Transverse colon (tissue), 4 donors: ENCODE measurements around the gene FUS. TPM values are rescaled to one million over a fixed set of nuclear protein-coding genes. Genes with fewer than 3 reads are reported as not detected.

Experiments
- DNase-seq: peaks from one replicate; pipeline ENCODE4 v3.0.0-alpha.2; 2019
- H3K27ac ChIP-seq, 4 donors: fragments of 200-600 bp; sonication (generic); 2 replicates each; pipeline ENCODE4 v1.5.1; 2016 to 2018; ENCODE audit warnings: inconsistent platforms in 4 of 4
- H3K27me3 ChIP-seq: fragments of 200-600 bp; sonication (generic); 2 replicates; pipeline ENCODE4 v1.5.1; 2017; ENCODE audit warnings: inconsistent platforms
- H3K36me3 ChIP-seq, 4 donors: fragments of 200-600 bp; sonication (generic); 2 replicates each; pipeline ENCODE4 v1.5.1; 2017 to 2019; ENCODE audit warnings: inconsistent platforms in 4 of 4
- H3K4me1 ChIP-seq, 4 donors: fragments of 200-600 bp; sonication (generic); 2 replicates each; pipeline ENCODE4 v1.5.1; 2017 to 2020; ENCODE audit warnings: inconsistent platforms in 4 of 4
- H3K4me3 ChIP-seq, 4 donors: fragments of 200-600 bp; sonication (generic); 1 replicate in 1 of 4; 2 replicates in 3 of 4; pipeline versions ENCODE4 v1.5.1 to v1.6.1; 2017 to 2019; ENCODE audit warnings: inconsistent platforms in 4 of 4
- H3K9me3 ChIP-seq, 2 donors: fragments of 200-600 bp; sonication (generic); 2 replicates each; pipeline ENCODE4 v1.5.1; 2017 to 2019; ENCODE audit warnings: inconsistent platforms in 2 of 2
- EP300 ChIP-seq: sonication (generic); formaldehyde crosslinking; IDR thresholded peaks from one replicate; pipeline ENCODE4 v1.6.1; 2017; ENCODE audit warnings: antibody characterized with exemption, low read depth
- POLR2A ChIP-seq: fragments of 450-650 bp; IDR thresholded peaks from one replicate; pipeline ENCODE4 v1.6.1; 2016; ENCODE audit warnings: antibody characterized with exemption, mild to moderate bottlenecking, moderate library complexity
- POLR2AphosphoS5 ChIP-seq, 3 donors: sonication (generic); formaldehyde crosslinking; IDR thresholded peaks; one replicate each; pipeline ENCODE4 v1.6.1; 2016; ENCODE audit warnings: antibody characterized with exemption in 3 of 3
- WGBS, 2 donors: methylation state at CpG; one replicate each; pipeline ENCODE4 v1.1.5; 2018; ENCODE audit warnings: low coverage in 1 of 2; 5-methylcytosine and 5-hydroxymethylcytosine counted together
- in situ Hi-C, 4 donors: fragments of 200-750 bp; cut with MboI; loops; one replicate each; pipeline versions ENCODE4 v1.15.0 to v1.15.1; 2017; ENCODE audit warnings: low sequenced_read_pairs in 3 of 4, low pct_ligation_motif_present in 1 of 4, low pct_unique_long_range_greater_than_20kb in 1 of 4
- intact Hi-C: fragments of 100-400 bp; cut with DNase I; formaldehyde crosslinking; loops from one replicate; pipeline ENCODE4 v1.15.1; 2023; ENCODE audit warnings: low total_unique reads
- total RNA-seq, 4 donors: library from RNA; depleted of rRNA; stranded (reverse); fragments of >200 nt; gene quantifications; one replicate each; pipeline ENCODE4 v1.1.0, GENCODE V29; 2016
- TF ChIP-seq, protein P1 (sequence below), 5 experiments: fragments of 200-600 bp in 3 of 5; fragments of 450-650 bp in 2 of 5; sonication (generic) in 3 of 5; IDR thresholded peaks; 1 replicate in 2 of 5; 2 replicates in 3 of 5; pipeline ENCODE4 v1.5.1; 2016 to 2017; ENCODE audit warnings: antibody characterized with exemption in 5 of 5, inconsistent platforms in 3 of 5, mild to moderate bottlenecking in 2 of 5, moderate library complexity in 1 of 5

The FUS gene
- total RNA-seq, 4 donors from 2014 or later, result 43.6 to 116 (median 59.0) TPM

DNA sequence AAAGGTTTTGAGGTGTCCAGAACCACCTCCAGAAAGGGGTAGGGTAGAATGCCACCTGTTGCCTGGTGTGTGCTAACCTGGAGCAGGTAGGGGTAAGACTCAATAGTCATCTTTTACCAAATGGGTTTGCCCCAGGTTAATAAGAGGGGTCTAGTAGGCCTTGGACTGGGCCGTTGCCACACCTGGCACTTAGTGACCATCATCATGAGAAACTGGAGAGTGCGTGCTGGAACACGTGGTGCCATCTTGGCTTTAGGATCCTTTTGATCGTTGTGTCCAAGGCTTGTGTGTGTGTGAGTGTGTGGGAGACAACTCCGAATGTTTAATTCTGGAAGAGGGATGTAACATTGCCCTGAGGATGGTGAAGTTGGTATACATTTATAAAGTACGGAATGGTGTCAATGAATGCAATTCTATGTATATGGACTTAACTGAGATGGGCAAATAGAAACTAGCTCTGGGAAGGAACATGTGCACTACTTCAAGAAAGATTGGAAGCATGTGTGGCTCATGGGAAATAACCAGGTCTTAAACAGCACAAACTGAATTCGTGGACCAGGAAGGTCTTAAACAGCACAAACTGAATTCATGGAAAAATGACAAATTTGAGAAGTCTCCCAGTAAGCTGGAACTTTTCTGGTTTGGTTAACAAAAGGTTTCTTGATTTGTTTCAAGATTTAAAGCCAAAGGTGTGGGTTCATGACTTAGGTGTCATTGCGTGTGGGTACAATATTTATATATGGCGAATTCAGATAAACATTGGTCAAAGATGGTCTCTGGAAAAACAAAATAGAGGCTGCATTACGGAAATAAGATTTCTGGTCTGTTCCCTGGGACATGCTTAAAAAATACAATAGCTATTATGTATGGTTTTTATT, 7.2 kb downstream of the FUS start:
- H3K4me1 ChIP-seq, result peaks cover 5 to 20% (median 13%) of the 10 kb centered on the region in 4 donors
- in situ Hi-C loops (loop anchor here in 1 of 4 donors (25.0 kb wide), 1 partner anchor 250 kb away; the partner anchor contains the start of genes COX6A2 and ZNF843), intact Hi-C loops (loop anchor here (10.0 kb wide), 1 partner anchor 258 kb away; the partner anchor contains the start of gene ZNF843)
- no peaks in the 10 kb centered on the region for H3K9me3 ChIP-seq
- peaks cover 0 to 96% (median 46%) of the 10 kb centered on the region in 4 donors for H3K36me3 ChIP-seq
- 83 to 85% methylated on average over 7 to 10 of the region's 10 CpGs for WGBS, 2 donors
- TF ChIP-seq, protein P1, sequence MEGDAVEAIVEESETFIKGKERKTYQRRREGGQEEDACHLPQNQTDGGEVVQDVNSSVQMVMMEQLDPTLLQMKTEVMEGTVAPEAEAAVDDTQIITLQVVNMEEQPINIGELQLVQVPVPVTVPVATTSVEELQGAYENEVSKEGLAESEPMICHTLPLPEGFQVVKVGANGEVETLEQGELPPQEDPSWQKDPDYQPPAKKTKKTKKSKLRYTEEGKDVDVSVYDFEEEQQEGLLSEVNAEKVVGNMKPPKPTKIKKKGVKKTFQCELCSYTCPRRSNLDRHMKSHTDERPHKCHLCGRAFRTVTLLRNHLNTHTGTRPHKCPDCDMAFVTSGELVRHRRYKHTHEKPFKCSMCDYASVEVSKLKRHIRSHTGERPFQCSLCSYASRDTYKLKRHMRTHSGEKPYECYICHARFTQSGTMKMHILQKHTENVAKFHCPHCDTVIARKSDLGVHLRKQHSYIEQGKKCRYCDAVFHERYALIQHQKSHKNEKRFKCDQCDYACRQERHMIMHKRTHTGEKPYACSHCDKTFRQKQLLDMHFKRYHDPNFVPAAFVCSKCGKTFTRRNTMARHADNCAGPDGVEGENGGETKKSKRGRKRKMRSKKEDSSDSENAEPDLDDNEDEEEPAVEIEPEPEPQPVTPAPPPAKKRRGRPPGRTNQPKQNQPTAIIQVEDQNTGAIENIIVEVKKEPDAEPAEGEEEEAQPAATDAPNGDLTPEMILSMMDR (IDR thresholded peaks at IDR 0.05), result no peak
- TF ChIP-seq EP300 (no peak), POLR2AphosphoS5 (IDR thresholded peaks at IDR 0.05) (no peak), POLR2A (no peak)
- H3K4me3 ChIP-seq, result no peak overlapping the region
- no peak overlapping the region for H3K27ac ChIP-seq
- H3K27me3 ChIP-seq, result no peaks in the 10 kb centered on the region
- no peak for DNase-seq

DNA sequence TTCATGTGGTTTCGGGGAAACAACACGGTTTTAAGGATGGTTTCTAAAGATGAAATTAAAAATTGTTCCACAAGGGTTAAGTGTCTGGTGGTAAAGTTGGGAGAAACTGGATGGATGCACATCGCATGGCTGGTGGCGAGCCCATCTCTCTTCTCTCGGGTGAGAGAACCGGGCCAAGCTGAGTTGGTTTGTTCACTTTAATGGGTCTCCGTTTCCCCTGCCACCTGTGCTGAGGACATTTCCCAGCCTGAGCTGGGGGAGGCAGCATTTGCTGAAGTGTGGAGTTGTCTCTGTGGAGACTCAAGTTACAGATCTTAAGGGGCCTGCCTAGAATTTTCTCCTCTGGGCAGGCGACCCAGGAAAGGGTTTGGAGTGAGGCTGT, 7.9 kb downstream of the FUS start:
- no peak overlapping the region for H3K4me3 ChIP-seq
- H3K36me3 ChIP-seq, result peaks cover 0 to 97% (median 46%) of the 10 kb centered on the region in 4 donors
- no peaks in the 10 kb centered on the region for H3K9me3 ChIP-seq
- DNase-seq, result no peak
- no peaks in the 10 kb centered on the region for H3K27me3 ChIP-seq
- TF ChIP-seq EP300, result no peak
- no peak for TF ChIP-seq POLR2A
- TF ChIP-seq, protein P1 (IDR thresholded peaks at IDR 0.05), result no peak
- no peak for TF ChIP-seq POLR2AphosphoS5 (IDR thresholded peaks at IDR 0.05)
- intact Hi-C loops, result loop anchor here (10.0 kb wide), 1 partner anchor 257 kb away; the partner anchor contains the start of gene ZNF843
- in situ Hi-C loops, result loop anchor here in 1 of 4 donors (25.0 kb wide), 1 partner anchor 250 kb away; the partner anchor contains the start of genes COX6A2 and ZNF843
- H3K27ac ChIP-seq, result no peak overlapping the region
- peaks cover 0 to 14% (median 6%) of the 10 kb centered on the region in 4 donors for H3K4me1 ChIP-seq
- 81 to 82% methylated on average over 6 to 8 of the region's 8 CpGs for WGBS, 2 donors

DNA sequence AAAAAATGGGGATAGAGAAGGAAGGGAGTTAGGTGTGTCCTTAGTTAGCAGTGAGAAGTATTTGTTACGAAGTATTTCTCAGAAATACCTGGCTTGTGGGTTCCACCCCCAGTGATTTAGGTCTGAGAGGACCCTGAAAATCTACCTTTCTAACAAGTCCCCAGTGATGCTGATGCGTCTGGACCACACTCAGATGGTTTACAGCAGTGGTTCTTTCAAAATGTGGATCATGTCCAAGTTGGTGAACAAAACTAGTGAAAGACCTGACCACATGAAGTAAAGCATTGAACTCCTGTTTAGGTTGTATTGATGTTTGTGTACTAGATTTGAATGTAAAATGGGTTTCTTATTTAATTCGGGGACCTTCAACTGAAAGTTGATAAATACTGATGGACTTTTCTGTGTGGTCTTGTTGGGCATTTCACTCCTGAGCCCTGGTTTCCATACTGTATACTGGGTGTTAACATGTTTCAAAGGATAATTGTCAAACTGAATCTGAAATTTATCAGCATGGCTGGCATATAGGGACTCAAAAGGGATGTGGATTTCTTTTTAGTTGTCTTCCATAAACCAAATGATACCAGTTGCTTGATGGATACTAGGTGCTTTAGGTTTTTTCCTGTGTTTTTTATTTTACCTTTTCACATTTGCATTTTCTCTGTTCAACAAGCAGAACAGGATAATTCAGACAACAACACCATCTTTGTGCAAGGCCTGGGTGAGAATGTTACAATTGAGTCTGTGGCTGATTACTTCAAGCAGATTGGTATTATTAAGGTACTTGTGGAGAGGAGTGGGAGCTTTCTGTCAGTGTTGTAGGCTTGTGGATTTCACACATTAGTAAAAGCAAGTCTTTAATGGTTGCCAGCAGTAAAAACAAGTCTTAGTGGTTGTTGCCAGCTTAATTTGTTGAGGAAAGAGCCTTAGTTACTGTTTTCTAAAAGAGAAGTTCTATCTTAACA, 8.8 kb downstream of the FUS start:
- H3K9me3 ChIP-seq, result no peaks in the 10 kb centered on the region
- H3K4me1 ChIP-seq, result peaks cover 0 to 5% (median 2%) of the 10 kb centered on the region in 4 donors
- DNase-seq, result no peak
- no peak overlapping the region for H3K4me3 ChIP-seq
- 73 to 88% methylated on average over 3 of the region's 3 CpGs for WGBS, 2 donors
- no peaks in the 10 kb centered on the region for H3K27me3 ChIP-seq
- H3K36me3 ChIP-seq, result peaks cover 0 to 98% (median 48%) of the 10 kb centered on the region in 4 donors
- no peak overlapping the region for H3K27ac ChIP-seq
- in situ Hi-C loops (loop anchor here in 1 of 4 donors (25.0 kb wide), 1 partner anchor 249 kb away; the partner anchor contains the start of genes COX6A2 and ZNF843), intact Hi-C loops (loop anchor here (10.0 kb wide), 1 partner anchor 256 kb away; the partner anchor contains the start of gene ZNF843)
- TF ChIP-seq, protein P1 (IDR thresholded peaks at IDR 0.05), result no peak
- no peak for TF ChIP-seq POLR2A
- no peak for TF ChIP-seq POLR2AphosphoS5 (IDR thresholded peaks at IDR 0.05)
- no peak for TF ChIP-seq EP300
